ENCODE data around the gene DNAJC12. TPM values are rescaled to one million over a fixed set of nuclear protein-coding genes. Genes with fewer than 3 reads are reported as not detected.

DNAJC12 gene
- total RNA-seq, 1 experiment from 2014 or later = 15.5 TPM

GRCh38 chr10:67858971-67859370 lies 21.0 kb upstream of the DNAJC12 start:
- Histone ChIP-seq H3K27ac (ENCODE audit: low read length) (no peak overlapping the region), H3K9me3 (ENCODE audit: low read length) (no peaks in the 10 kb centered on the region), H3K27me3 (ENCODE audit: low read length) (no peaks in the 10 kb centered on the region), H3K4me1 (ENCODE audit: insufficient read depth, low read length) (no peaks in the 10 kb centered on the region), H3F3A (ENCODE audit: low read length, unreplicated experiment) (no peaks in the 10 kb centered on the region), H4K20me1 (ENCODE audit: low read length) (no peaks in the 10 kb centered on the region), H3K4me3 (ENCODE audit: low read length) (no peak overlapping the region), H2AFZ (ENCODE audit: low read length) (no peak overlapping the region), H3K9ac (ENCODE audit: low read length) (no peak overlapping the region), H3K9me2 (replicated peaks; ENCODE audit: low read length) (no peaks in the 10 kb centered on the region), H3K79me2 (ENCODE audit: low read length) (no peaks in the 10 kb centered on the region), H3K4me2 (ENCODE audit: low read length) (no peak overlapping the region), H3K36me3 (ENCODE audit: low read depth, low read length) (no peaks in the 10 kb centered on the region)
- POLR2A ChIA-PET (ENCODE audit: unreplicated experiment) = no interaction called here
- BruUV-seq (replicated peaks) = no TSS peak
- intact Hi-C loops (cut with micrococcal nuclease) = loop anchor here (5.0 to 10.0 kb wide), 4 partner anchors 38 to 476 kb away; partner anchors contain the start of genes HNRNPH3 and PBLD
- TF ChIP-seq, protein P1, sequence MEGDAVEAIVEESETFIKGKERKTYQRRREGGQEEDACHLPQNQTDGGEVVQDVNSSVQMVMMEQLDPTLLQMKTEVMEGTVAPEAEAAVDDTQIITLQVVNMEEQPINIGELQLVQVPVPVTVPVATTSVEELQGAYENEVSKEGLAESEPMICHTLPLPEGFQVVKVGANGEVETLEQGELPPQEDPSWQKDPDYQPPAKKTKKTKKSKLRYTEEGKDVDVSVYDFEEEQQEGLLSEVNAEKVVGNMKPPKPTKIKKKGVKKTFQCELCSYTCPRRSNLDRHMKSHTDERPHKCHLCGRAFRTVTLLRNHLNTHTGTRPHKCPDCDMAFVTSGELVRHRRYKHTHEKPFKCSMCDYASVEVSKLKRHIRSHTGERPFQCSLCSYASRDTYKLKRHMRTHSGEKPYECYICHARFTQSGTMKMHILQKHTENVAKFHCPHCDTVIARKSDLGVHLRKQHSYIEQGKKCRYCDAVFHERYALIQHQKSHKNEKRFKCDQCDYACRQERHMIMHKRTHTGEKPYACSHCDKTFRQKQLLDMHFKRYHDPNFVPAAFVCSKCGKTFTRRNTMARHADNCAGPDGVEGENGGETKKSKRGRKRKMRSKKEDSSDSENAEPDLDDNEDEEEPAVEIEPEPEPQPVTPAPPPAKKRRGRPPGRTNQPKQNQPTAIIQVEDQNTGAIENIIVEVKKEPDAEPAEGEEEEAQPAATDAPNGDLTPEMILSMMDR (conservative IDR thresholded peaks at IDR 0.05; ENCODE audit: low read depth, low read length) = no peak
- DNase-seq (no peak), ATAC-seq (no peak)
- CTCF ChIA-PET = no interaction called here

GRCh38 chr10:67853512-67853911 lies 15.5 kb upstream of the DNAJC12 start:
- no peak overlapping the region for H3K9ac ChIP-seq (ENCODE audit: low read length)
- no TSS peak for BruUV-seq (replicated peaks)
- no peak overlapping the region for H3K4me2 ChIP-seq (ENCODE audit: low read length)
- intact Hi-C loops (cut with micrococcal nuclease) = loop anchor here (10.0 kb wide), 1 partner anchor 481 kb away; the partner anchor contains the start of genes HNRNPH3 and PBLD
- H3F3A ChIP-seq (ENCODE audit: low read length, unreplicated experiment) = no peaks in the 10 kb centered on the region
- no peak for ATAC-seq
- ChIA-PET POLR2A (ENCODE audit: unreplicated experiment) (no interaction called here), CTCF (interaction anchor here (1.0 kb wide), 1 partner anchor 65 kb away, joined by 3 read pairs; no protein-coding TSS in a partner anchor)
- H3K4me3 ChIP-seq (ENCODE audit: low read length) = no peak overlapping the region
- TF ChIP-seq, protein P1 (conservative IDR thresholded peaks at IDR 0.05; ENCODE audit: low read depth, low read length) = no peak
- TF ChIP-seq EZH2phosphoT487 (IDR thresholded peaks at IDR 0.05; ENCODE audit: borderline replicate concordance, low read length) = no peak
- TF ChIP-seq EZH2 (IDR thresholded peaks at IDR 0.05; ENCODE audit: low read length, unreplicated experiment) = no peak
- H3K79me2 ChIP-seq (ENCODE audit: low read length) = no peaks in the 10 kb centered on the region
- no peaks in the 10 kb centered on the region for H3K9me3 ChIP-seq (ENCODE audit: low read length)
- no peaks in the 10 kb centered on the region for H3K36me3 ChIP-seq (ENCODE audit: low read depth, low read length)
- H3K9me2 ChIP-seq (replicated peaks; ENCODE audit: low read length) = no peaks in the 10 kb centered on the region
- DNase-seq = no peak
- no peaks in the 10 kb centered on the region for H3K27me3 ChIP-seq (ENCODE audit: low read length)
- H2AFZ ChIP-seq (ENCODE audit: low read length) = no peak overlapping the region
- H4K20me1 ChIP-seq (ENCODE audit: low read length) = no peaks in the 10 kb centered on the region
- H3K4me1 ChIP-seq (ENCODE audit: insufficient read depth, low read length) = peaks cover 6% of the 10 kb centered on the region
- no peak overlapping the region for H3K27ac ChIP-seq (ENCODE audit: low read length)

DNA sequence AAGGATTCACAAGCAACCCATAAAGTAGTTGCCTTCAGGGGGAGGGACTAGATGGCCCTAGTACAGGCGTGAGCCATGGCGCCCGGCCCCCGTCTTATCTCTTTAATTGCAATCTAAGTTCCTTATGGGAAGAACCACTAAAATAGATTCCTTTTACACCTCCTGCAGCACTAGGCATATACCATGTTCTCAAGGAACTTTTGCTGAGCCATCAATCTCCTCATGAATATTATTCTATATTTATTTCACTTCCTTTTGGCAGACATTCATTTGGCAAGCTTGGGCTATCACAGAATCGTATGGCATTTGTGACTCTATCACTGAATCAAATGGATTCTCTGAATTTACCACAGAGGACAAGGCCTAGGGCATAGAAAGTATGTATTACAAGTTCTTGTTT lies 14.8 kb upstream of the DNAJC12 start:
- no peaks in the 10 kb centered on the region for H3F3A ChIP-seq (ENCODE audit: low read length, unreplicated experiment)
- no TSS peak for BruUV-seq (replicated peaks)
- no peak overlapping the region for H2AFZ ChIP-seq (ENCODE audit: low read length)
- H3K9ac ChIP-seq (ENCODE audit: low read length) = no peak overlapping the region
- no peaks in the 10 kb centered on the region for H3K36me3 ChIP-seq (ENCODE audit: low read depth, low read length)
- no peak overlapping the region for H3K4me2 ChIP-seq (ENCODE audit: low read length)
- no peaks in the 10 kb centered on the region for H3K27me3 ChIP-seq (ENCODE audit: low read length)
- no peaks in the 10 kb centered on the region for H3K79me2 ChIP-seq (ENCODE audit: low read length)
- no peaks in the 10 kb centered on the region for H3K9me2 ChIP-seq (replicated peaks; ENCODE audit: low read length)
- intact Hi-C loops (cut with micrococcal nuclease) = loop anchor here (10.0 kb wide), 1 partner anchor 482 kb away; the partner anchor contains the start of genes HNRNPH3 and PBLD
- POLR2A ChIA-PET (ENCODE audit: unreplicated experiment) = no interaction called here
- H3K4me1 ChIP-seq (ENCODE audit: insufficient read depth, low read length) = peaks cover 6% of the 10 kb centered on the region
- no peak for TF ChIP-seq EZH2phosphoT487 (IDR thresholded peaks at IDR 0.05; ENCODE audit: borderline replicate concordance, low read length)
- TF ChIP-seq, protein P1 (conservative IDR thresholded peaks at IDR 0.05; ENCODE audit: low read depth, low read length) = no peak
- no peak for TF ChIP-seq EZH2 (IDR thresholded peaks at IDR 0.05; ENCODE audit: low read length, unreplicated experiment)
- no peaks in the 10 kb centered on the region for H4K20me1 ChIP-seq (ENCODE audit: low read length)
- no peak overlapping the region for H3K4me3 ChIP-seq (ENCODE audit: low read length)
- DNase-seq (no peak), ATAC-seq (no peak)
- H3K9me3 ChIP-seq (ENCODE audit: low read length) = no peaks in the 10 kb centered on the region
- CTCF ChIA-PET = no interaction called here
- no peak overlapping the region for H3K27ac ChIP-seq (ENCODE audit: low read length)

All from PC-3 (cell line).